HepG2 (cell line): ENCODE data around the gene LSM10. TPM values are rescaled to one million over a fixed set of nuclear protein-coding genes. Genes with fewer than 3 reads are reported as not detected.

Experiments used
- AKAP8 ChIP-seq: sonication (generic); formaldehyde crosslinking; IDR thresholded peaks from 2 replicates; pipeline ENCODE4 v1.5.1; 2020; ENCODE audit warnings: mild to moderate bottlenecking, missing genetic modification reagents
- ERF ChIP-seq: IDR thresholded peaks from 2 replicates; pipeline ENCODE4 v1.6.1; 2018; ENCODE audit warnings: missing biosample characterization, missing genetic modification reagents
- ETV5 ChIP-seq: IDR thresholded peaks from 2 replicates; pipeline ENCODE4 v1.6.1; 2018; ENCODE audit warnings: missing biosample characterization, missing genetic modification reagents, inconsistent platforms, borderline replicate concordance
- FOXP4 ChIP-seq: sonication (generic); formaldehyde crosslinking; IDR thresholded peaks from 2 replicates; pipeline ENCODE4 v1.4.0; 2020; ENCODE audit warnings: missing genetic modification reagents
- KMT2B ChIP-seq: IDR thresholded peaks from 2 replicates; pipeline ENCODE4 v1.6.1; 2016; ENCODE audit warnings: missing genetic modification reagents, missing compliant biosample characterization
- MIXL1 ChIP-seq: IDR thresholded peaks from 2 replicates; pipeline ENCODE4 v1.6.1; 2016
- MTERF4 ChIP-seq: sonication (generic); formaldehyde crosslinking; IDR thresholded peaks from 2 replicates; pipeline ENCODE4 v1.8.0; 2023; ENCODE audit warnings: mild to moderate bottlenecking, missing genetic modification reagents
- MXD3 ChIP-seq: IDR thresholded peaks from 2 replicates; pipeline ENCODE4 v1.6.1; 2016; ENCODE audit warnings: mild to moderate bottlenecking, missing biosample characterization, missing genetic modification reagents
- RCOR2 ChIP-seq: IDR thresholded peaks from 2 replicates; pipeline ENCODE4 v1.6.1; 2016; ENCODE audit warnings: missing biosample characterization, missing genetic modification reagents
- SMARCE1 ChIP-seq: fragments of 450-650 bp; IDR thresholded peaks from 2 replicates; pipeline ENCODE4 v1.6.1; 2017; ENCODE audit warnings: borderline replicate concordance
- TCF7 ChIP-seq: sonication (generic); IDR thresholded peaks from 2 replicates; pipeline ENCODE4 v1.6.1; 2016; ENCODE audit warnings: antibody characterized with exemption, low read depth
- WIZ ChIP-seq: sonication (generic); formaldehyde crosslinking; IDR thresholded peaks from 2 replicates; pipeline ENCODE4 v1.5.1; 2020; ENCODE audit warnings: mild to moderate bottlenecking, missing genetic modification reagents
- ZBTB33 ChIP-seq: sonication (generic); formaldehyde crosslinking; IDR thresholded peaks from 2 replicates; pipeline ENCODE4 v1.4.0; 2020; ENCODE audit warnings: missing genetic modification reagents
- ZBTB46 ChIP-seq: sonication (generic); formaldehyde crosslinking; IDR thresholded peaks from 2 replicates; pipeline ENCODE4 v1.4.0; 2020; ENCODE audit warnings: mild to moderate bottlenecking, missing genetic modification reagents, borderline replicate concordance
- ZNF30 ChIP-seq: sonication (generic); formaldehyde crosslinking; IDR thresholded peaks from 2 replicates; pipeline ENCODE4 v1.5.0; 2020; ENCODE audit warnings: mild to moderate bottlenecking, missing genetic modification reagents
- ZNF33A ChIP-seq: sonication (generic); formaldehyde crosslinking; IDR thresholded peaks from 2 replicates; pipeline ENCODE4 v1.5.1; 2020; ENCODE audit warnings: missing genetic modification reagents, mild to moderate bottlenecking, moderate library complexity, borderline replicate concordance
- ZNF562 ChIP-seq: sonication (generic); formaldehyde crosslinking; IDR thresholded peaks from 2 replicates; pipeline ENCODE4 v1.8.0; 2022; ENCODE audit warnings: missing genetic modification reagents, borderline replicate concordance
- ZNF563 ChIP-seq: sonication (generic); formaldehyde crosslinking; IDR thresholded peaks from 2 replicates; pipeline ENCODE4 v1.8.0; 2022; ENCODE audit warnings: mild to moderate bottlenecking, moderate library complexity, missing genetic modification reagents
- polyA plus RNA-seq, 8 experiments: library from polyadenylated mRNA; depleted of rRNA in 3 of 8; stranded (reverse) in 7 of 8; unstranded in 1 of 8; fragments of >200 nt; fragmentation: Illumina TruSeq in 4 of 8; extraction: Trizol in 4 of 8; gene quantifications; 2 replicates each; pipeline versions ENCODE4 v1.2.1 to v1.2.3, GENCODE V29; 2011 to 2016; ENCODE audit warnings: low read depth in 4 of 8, missing spikeins in 1 of 8, mixed read lengths in 1 of 8; ENCODE audit not compliant: insufficient read depth in 1 of 8
- total RNA-seq, 5 experiments: library from RNA; depleted of rRNA; stranded (reverse); fragments of >200 nt; fragmentation: Illumina TruSeq; extraction: Trizol; gene quantifications; 2 replicates each; pipeline ENCODE4 v1.2.3, GENCODE V29; 2016; ENCODE audit warnings: low read depth in 1 of 5
- TF ChIP-seq, protein P1 (sequence below): sonication (generic); formaldehyde crosslinking; IDR thresholded peaks from 2 replicates; pipeline ENCODE4 v1.4.0; 2020; ENCODE audit warnings: missing genetic modification reagents, mild to moderate bottlenecking, borderline replicate concordance

The LSM10 gene
- total and polyA plus RNA-seq, 2 of the 13 experiments (the other 11 are each of a cell fraction or from before 2014, with no cell fraction given) = 14.0 to 52.0 TPM

- TF ChIP-seq ZBTB33 (CRISPR knock-in tag) = no peak; the same call in 1 of the 2 replicates
- peak; percentile 94 for TF ChIP-seq ETV5 (CRISPR knock-in tag)
- no peak for TF ChIP-seq ZNF562
- TF ChIP-seq TCF7 = no peak
- no peak for TF ChIP-seq MXD3 (CRISPR knock-in tag)
- TF ChIP-seq ZBTB46 (CRISPR knock-in tag) = no peak
- TF ChIP-seq MIXL1 (CRISPR knock-in tag) = no peak
- TF ChIP-seq KMT2B (CRISPR knock-in tag) = no peak
- TF ChIP-seq FOXP4 (CRISPR knock-in tag) = peak; percentile 42; the same call in 1 of the 2 replicates
- no peak for TF ChIP-seq ZNF33A (CRISPR knock-in tag)
- TF ChIP-seq, protein P1, sequence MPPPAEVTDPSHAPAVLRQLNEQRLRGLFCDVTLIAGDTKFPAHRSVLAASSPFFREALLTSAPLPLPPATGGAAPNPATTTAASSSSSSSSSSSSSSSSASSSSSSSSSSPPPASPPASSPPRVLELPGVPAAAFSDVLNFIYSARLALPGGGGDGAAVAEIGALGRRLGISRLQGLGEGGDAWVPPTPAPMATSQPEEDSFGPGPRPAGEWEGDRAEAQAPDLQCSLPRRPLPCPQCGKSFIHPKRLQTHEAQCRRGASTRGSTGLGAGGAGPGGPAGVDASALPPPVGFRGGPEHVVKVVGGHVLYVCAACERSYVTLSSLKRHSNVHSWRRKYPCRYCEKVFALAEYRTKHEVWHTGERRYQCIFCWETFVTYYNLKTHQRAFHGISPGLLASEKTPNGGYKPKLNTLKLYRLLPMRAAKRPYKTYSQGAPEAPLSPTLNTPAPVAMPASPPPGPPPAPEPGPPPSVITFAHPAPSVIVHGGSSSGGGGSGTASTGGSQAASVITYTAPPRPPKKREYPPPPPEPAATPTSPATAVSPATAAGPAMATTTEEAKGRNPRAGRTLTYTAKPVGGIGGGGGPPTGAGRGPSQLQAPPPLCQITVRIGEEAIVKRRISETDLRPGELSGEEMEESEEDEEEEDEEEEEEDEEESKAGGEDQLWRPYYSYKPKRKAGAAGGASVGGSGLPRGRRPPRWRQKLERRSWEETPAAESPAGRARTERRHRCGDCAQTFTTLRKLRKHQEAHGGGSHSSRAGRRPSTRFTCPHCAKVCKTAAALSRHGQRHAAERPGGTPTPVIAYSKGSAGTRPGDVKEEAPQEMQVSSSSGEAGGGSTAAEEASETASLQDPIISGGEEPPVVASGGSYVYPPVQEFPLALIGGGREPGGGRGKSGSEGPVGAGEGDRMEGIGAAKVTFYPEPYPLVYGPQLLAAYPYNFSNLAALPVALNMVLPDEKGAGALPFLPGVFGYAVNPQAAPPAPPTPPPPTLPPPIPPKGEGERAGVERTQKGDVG (CRISPR knock-in tag) = no peak
- TF ChIP-seq ZNF563 = no peak
- peak; percentile 65; the same call in 1 of the 2 replicates for TF ChIP-seq AKAP8 (CRISPR knock-in tag)
- peak; percentile 22; the same call in 1 of the 2 replicates for TF ChIP-seq RCOR2 (CRISPR knock-in tag)
- TF ChIP-seq MTERF4 (CRISPR knock-in tag) = 0 out of 2 replicates have a peak, but pooled peaks have one; percentile 25
- 0 out of 2 replicates have a peak, but pooled peaks have one; percentile 38 for TF ChIP-seq ERF (CRISPR knock-in tag)
- no peak for TF ChIP-seq SMARCE1
- TF ChIP-seq ZNF30 (CRISPR knock-in tag) = no peak; the same call in 1 of the 2 replicates
- 0 out of 2 replicates have a peak, but pooled peaks have one; percentile 11 for TF ChIP-seq WIZ (CRISPR knock-in tag)
Observed at GRCh38 chr1:36352125-36352909, 45.4 kb downstream of the LSM10 start (continued).
